GM23338 (cell line): ENCODE data around the gene ELOVL2. TPM values are rescaled to one million over a fixed set of nuclear protein-coding genes. Genes with fewer than 3 reads are reported as not detected.
A peak's percentile ranks its signal among the peaks of the same experiment; 100 is the strongest.

Experiments used
- ATAC-seq: fragments of 200-7000 bp; cut with Tn5 transposase; 3 replicates; pipeline ENCODE4 v1.9.1; 2020
- DNase-seq: peaks from one replicate; pipeline ENCODE4 v3.0.0-alpha.2; 2015; ENCODE audit warnings: low spot score
- H2AFZ ChIP-seq: fragments of 200-600 bp; sonication (generic); 2 replicates; pipeline ENCODE4 v1.8.0; 2016; ENCODE audit warnings: antibody characterized with exemption, mild to moderate bottlenecking, moderate library complexity
- H3F3A ChIP-seq: fragments of 200-600 bp; sonication (generic); replicated peaks from 2 replicates; pipeline ENCODE4 v1.8.0; 2017; ENCODE audit warnings: antibody characterized with exemption, mixed run types, low read depth
- H3K27ac ChIP-seq: fragments of 200-600 bp; sonication (generic); 2 replicates; pipeline ENCODE4 v1.6.1; 2016; ENCODE audit warnings: low read depth
- H3K27me3 ChIP-seq: fragments of 200-600 bp; sonication (generic); 2 replicates; pipeline ENCODE4 v1.8.0; 2016; ENCODE audit warnings: mild to moderate bottlenecking, mixed run types, moderate library complexity; ENCODE audit not compliant: insufficient read depth
- H3K36me3 ChIP-seq: fragments of 200-600 bp; sonication (generic); 2 replicates; pipeline ENCODE4 v1.8.0; 2016; ENCODE audit warnings: mild to moderate bottlenecking; ENCODE audit not compliant: insufficient read depth
- H3K4me1 ChIP-seq: fragments of 200-600 bp; sonication (generic); 2 replicates; pipeline ENCODE4 v1.8.0; 2016; ENCODE audit warnings: mild to moderate bottlenecking, moderate library complexity; ENCODE audit not compliant: insufficient read depth
- H3K4me2 ChIP-seq: fragments of 200-600 bp; sonication (generic); 2 replicates; pipeline ENCODE4 v1.7.1; 2017; ENCODE audit warnings: mixed run types
- H3K4me3 ChIP-seq: fragments of 200-600 bp; sonication (generic); 2 replicates; pipeline ENCODE4 v1.6.1; 2016; ENCODE audit warnings: mixed run types
- H3K79me2 ChIP-seq: fragments of 200-600 bp; sonication (generic); replicated peaks from 2 replicates; pipeline ENCODE4 v1.8.0; 2017; ENCODE audit warnings: mild to moderate bottlenecking; ENCODE audit not compliant: insufficient read depth
- H3K9me2 ChIP-seq: fragments of 200-600 bp; sonication (generic); 2 replicates; pipeline ENCODE4 v1.8.0; 2017; ENCODE audit not compliant: insufficient read depth
- H4K20me1 ChIP-seq: fragments of 200-600 bp; sonication (generic); replicated peaks from 2 replicates; pipeline ENCODE4 v1.8.0; 2017; ENCODE audit warnings: mild to moderate bottlenecking; ENCODE audit not compliant: insufficient read depth
- H3K27ac Mint-ChIP-seq: 2 replicates; pipeline ENCODE4 v1.8.0; 2020; ENCODE audit warnings: inconsistent platforms, mild to moderate bottlenecking, moderate library complexity, mixed read lengths
- H3K27me3 Mint-ChIP-seq: 3 replicates; pipeline ENCODE4 v1.8.0; 2022; ENCODE audit warnings: low read depth, mild to moderate bottlenecking, moderate library complexity, mixed read lengths, inconsistent platforms; ENCODE audit not compliant: insufficient read depth, poor library complexity
- H3K36me3 Mint-ChIP-seq: 3 replicates; pipeline ENCODE4 v1.8.0; 2021; ENCODE audit warnings: low read depth, mild to moderate bottlenecking, inconsistent platforms, moderate library complexity, mixed read lengths
- H3K4me1 Mint-ChIP-seq: 3 replicates; pipeline ENCODE4 v1.8.0; 2020; ENCODE audit warnings: mild to moderate bottlenecking, inconsistent platforms, mixed read lengths
- H3K4me3 Mint-ChIP-seq: 3 replicates; pipeline ENCODE4 v1.8.0; 2021; ENCODE audit warnings: moderate library complexity, mild to moderate bottlenecking, inconsistent platforms, mixed read lengths
- H3K9me3 Mint-ChIP-seq: 3 replicates; pipeline ENCODE4 v1.8.0; 2020; ENCODE audit warnings: moderate library complexity, mild to moderate bottlenecking, inconsistent platforms, mixed read lengths
- CTCF ChIP-seq, 2 experiments: fragments of 200-600 bp in 1 of 2; sonication (generic) in 1 of 2; conservative IDR thresholded peaks; 2 replicates each; pipeline versions ENCODE4 v1.5.1 to v1.6.1; 2016 to 2017; ENCODE audit warnings: antibody characterized with exemption in 2 of 2, low read depth in 2 of 2, mild to moderate bottlenecking in 2 of 2, moderate library complexity in 1 of 2
- EZH2 ChIP-seq: fragments of 200-600 bp; sonication (generic); IDR thresholded peaks from one replicate; pipeline ENCODE4 v1.8.0; 2017; ENCODE audit warnings: antibody characterized with exemption, mild to moderate bottlenecking, low read depth; ENCODE audit not compliant: unreplicated experiment
- EZH2phosphoT487 ChIP-seq: fragments of 200-600 bp; sonication (generic); IDR thresholded peaks from one replicate; pipeline ENCODE4 v1.8.1; 2018; ENCODE audit warnings: antibody characterized with exemption; ENCODE audit not compliant: unreplicated experiment
- JUNB ChIP-seq: IDR thresholded peaks from one replicate; pipeline ENCODE4 v1.6.1; 2016; ENCODE audit warnings: antibody characterized with exemption; ENCODE audit not compliant: unreplicated experiment
- STAT1 ChIP-seq: IDR thresholded peaks from one replicate; pipeline ENCODE4 v1.6.1; 2016; ENCODE audit warnings: antibody characterized with exemption; ENCODE audit not compliant: unreplicated experiment
- ZNF114 ChIP-seq: fragments of 250-450 bp; sonication (Bioruptor Pico); IDR thresholded peaks from 2 replicates; pipeline ENCODE4 v1.5.0; 2020; ENCODE audit warnings: mild to moderate bottlenecking, moderate library complexity
- ZNF462 ChIP-seq: fragments of 250-450 bp; sonication (Bioruptor Pico); IDR thresholded peaks from 2 replicates; pipeline ENCODE4 v1.5.0; 2020; ENCODE audit warnings: mild to moderate bottlenecking, moderate library complexity
- polyA plus RNA-seq: library from polyadenylated mRNA; unstranded; fragments of >200 nt; fragmentation: Nextera tagmentation; extraction: Ambion mirVana; gene quantifications from 2 replicates; pipeline ENCODE4 v1.2.1, GENCODE V29; 2016
- total RNA-seq: library from RNA; depleted of rRNA; stranded (reverse); fragments of >200 nt; shearing (Covaris generic); gene quantifications from 2 replicates; pipeline ENCODE4 v1.2.3, GENCODE V29; 2014

ELOVL2 gene
- total and polyA plus RNA-seq, 2 experiments from 2014 or later = 1.2 to 1.6 TPM

GRCh38 chr6:10977231-10977968 is 66.7 kb downstream of the ELOVL2 start:
- Histone ChIP-seq H3F3A (no peaks in the 10 kb centered on the region), H3K79me2 (no peaks in the 10 kb centered on the region), H3K36me3 (no peaks in the 10 kb centered on the region), H4K20me1 (no peaks in the 10 kb centered on the region), H2AFZ (no peak overlapping the region), H3K4me1 (0 out of 2 replicates have a peak, but pooled peaks cover 5% of the 10 kb centered on the region), H3K27ac (no peak overlapping the region), H3K27me3 (no peaks in the 10 kb centered on the region), H3K9me2 (no peaks in the 10 kb centered on the region), H3K4me2 (no peak overlapping the region), H3K4me3 (no peak overlapping the region)
- ATAC-seq (peak; percentile 96), DNase-seq (peak; percentile 55)
- no peaks in the 10 kb centered on the region; the same call in 2 of the 3 replicates for H3K9me3 Mint-ChIP-seq
- H3K4me1 Mint-ChIP-seq = peaks cover 12% of the 10 kb centered on the region
- H3K36me3 Mint-ChIP-seq = no peaks in the 10 kb centered on the region
- no peak overlapping the region for H3K4me3 Mint-ChIP-seq
- TF ChIP-seq JUNB (no peak), ZNF462 (CRISPR knock-in tag) (peak; percentile 36; the same call in 1 of the 2 replicates)
- H3K27ac Mint-ChIP-seq = no peak overlapping the region
- H3K27me3 Mint-ChIP-seq = peaks cover 3% of the 10 kb centered on the region

GRCh38 chr6:10976571-10976970 is 67.5 kb downstream of the ELOVL2 start:
- no peak overlapping the region for H3K27ac Mint-ChIP-seq

More at GRCh38 chr6:10976571-10976970, 67.5 kb downstream of the ELOVL2 start:
- Mint-ChIP-seq H3K27me3 (peaks cover 3% of the 10 kb centered on the region), H3K9me3 (no peaks in the 10 kb centered on the region; the same call in 2 of the 3 replicates), H3K4me1 (peaks cover 12% of the 10 kb centered on the region), H3K4me3 (no peak overlapping the region), H3K36me3 (no peaks in the 10 kb centered on the region)
- H3K36me3 ChIP-seq = no peaks in the 10 kb centered on the region
- no peaks in the 10 kb centered on the region for H3K27me3 ChIP-seq
- no peak for ATAC-seq
- H3K4me3 ChIP-seq = no peak overlapping the region
- no peaks in the 10 kb centered on the region for H4K20me1 ChIP-seq
- no peaks in the 10 kb centered on the region for H3K79me2 ChIP-seq
- H3K27ac ChIP-seq = no peak overlapping the region
- no peak for TF ChIP-seq EZH2phosphoT487
- no peak for TF ChIP-seq ZNF114
- no peak for TF ChIP-seq JUNB
- TF ChIP-seq CTCF (conservative IDR thresholded peaks at IDR 0.05; ENCODE audit: low read depth in 2 of 2) = no peak
- no peak for TF ChIP-seq STAT1
- no peak for TF ChIP-seq EZH2
- no peak overlapping the region for H2AFZ ChIP-seq
- H3F3A ChIP-seq = no peaks in the 10 kb centered on the region
- DNase-seq = no peak
- no peaks in the 10 kb centered on the region for H3K9me2 ChIP-seq
- H3K4me2 ChIP-seq = no peak overlapping the region
- H3K4me1 ChIP-seq = 0 out of 2 replicates have a peak, but pooled peaks cover 5% of the 10 kb centered on the region
